Left renal pelvis (tissue), 4 donors: Measurements from ENCODE around the gene CXCL13. TPM values are rescaled to one million over a fixed set of nuclear protein-coding genes. Genes with fewer than 3 reads are reported as not detected.
"Not testable (repeated sequence)": the region's sequence is repeated elsewhere in the genome, so short reads cannot be mapped to it uniquely, and the experiment has no call there.

Experiments
- DNase-seq, 4 donors: peaks; one replicate each; pipeline ENCODE4 v3.0.0-alpha.2; 2013; ENCODE audit warnings: low read depth in 4 of 4, low spot score in 3 of 4
- polyA plus RNA-seq, 4 donors: library from polyadenylated mRNA; unstranded; fragments of 120-200 nt; gene quantifications; one replicate each; pipeline ENCODE4 v1.2.1, GENCODE V29; 2013; ENCODE audit not compliant: insufficient read length in 4 of 4

The CXCL13 gene
- under 1 TPM; 0.54 to 0.72 (median 0.61) TPM for polyA plus RNA-seq

GRCh38 chr4:77605210-77605902, at the start of gene CXCL13:
CXCL13 (plus strand) TSS chr4:77605820; CDS start chr4:77605866, 46 bp downstream.
- no peak for DNase-seq

DNA sequence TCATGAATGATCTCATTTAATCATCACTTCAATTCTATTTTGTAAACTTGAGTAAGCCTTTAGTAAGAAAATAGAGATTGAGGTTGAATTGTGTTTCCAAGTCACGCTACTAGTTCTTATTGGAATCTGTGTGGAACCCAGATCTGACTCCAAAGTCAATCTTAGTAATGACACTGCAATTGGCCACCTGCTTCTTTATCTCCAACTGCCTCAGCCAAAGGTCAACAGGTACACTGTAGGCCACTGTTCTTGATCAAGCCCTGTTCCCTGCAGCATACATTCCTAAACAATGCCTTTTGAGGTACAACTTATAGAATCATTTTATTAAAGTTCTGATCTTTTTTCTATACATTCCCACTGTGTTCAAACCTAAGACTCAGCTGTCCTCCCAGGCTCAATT, 45.5 kb upstream of the CXCL13 start:
- no peak for DNase-seq

- not testable (repeated sequence) for DNase-seq
These were observed 43.9 kb upstream of the CXCL13 start for GRCh38 chr4:77561720-77562119.

DNA sequence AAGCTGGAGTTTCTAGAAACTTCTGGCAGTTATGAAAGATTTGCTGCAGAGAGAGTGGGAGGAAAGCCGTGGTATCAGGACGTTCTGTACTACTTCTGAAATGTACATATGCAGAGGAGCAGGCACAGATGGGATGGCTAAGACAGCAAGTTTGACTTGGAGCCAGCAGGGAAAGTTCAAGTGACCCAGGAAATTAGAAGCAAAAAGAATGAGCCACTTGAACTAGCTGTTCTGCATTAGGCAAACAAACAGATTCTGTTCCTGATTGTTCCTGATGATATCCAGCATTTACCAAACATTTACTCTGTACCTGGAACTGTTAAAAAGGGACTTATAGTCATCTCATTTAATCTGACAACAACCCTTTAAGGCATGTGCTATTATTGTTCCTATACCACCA, 41.4 kb upstream of the CXCL13 start:
- no peak for DNase-seq

DNA sequence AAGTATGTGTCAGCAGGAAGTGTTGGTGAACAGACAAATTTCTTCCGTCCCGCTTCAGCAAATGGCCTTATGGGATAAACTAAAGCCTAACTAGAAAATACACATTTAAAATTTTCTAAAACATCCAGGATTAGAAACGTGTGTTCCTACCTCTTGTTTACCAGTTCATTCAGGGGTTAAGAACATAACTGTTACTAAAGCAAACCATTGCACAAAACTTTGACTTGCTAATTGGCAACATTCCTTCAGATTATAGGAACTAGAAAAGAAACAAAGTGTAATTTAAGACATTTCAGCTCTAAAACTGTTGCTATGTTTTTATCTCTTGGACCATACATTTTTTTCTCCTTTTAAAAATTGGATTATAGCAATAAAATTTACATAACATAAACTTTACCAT, 39.5 kb upstream of the CXCL13 start:
- DNase-seq = no peak

GRCh38 chr4:77567549-77567948, 38.1 kb upstream of the CXCL13 start:
- DNase-seq = no peak

DNA sequence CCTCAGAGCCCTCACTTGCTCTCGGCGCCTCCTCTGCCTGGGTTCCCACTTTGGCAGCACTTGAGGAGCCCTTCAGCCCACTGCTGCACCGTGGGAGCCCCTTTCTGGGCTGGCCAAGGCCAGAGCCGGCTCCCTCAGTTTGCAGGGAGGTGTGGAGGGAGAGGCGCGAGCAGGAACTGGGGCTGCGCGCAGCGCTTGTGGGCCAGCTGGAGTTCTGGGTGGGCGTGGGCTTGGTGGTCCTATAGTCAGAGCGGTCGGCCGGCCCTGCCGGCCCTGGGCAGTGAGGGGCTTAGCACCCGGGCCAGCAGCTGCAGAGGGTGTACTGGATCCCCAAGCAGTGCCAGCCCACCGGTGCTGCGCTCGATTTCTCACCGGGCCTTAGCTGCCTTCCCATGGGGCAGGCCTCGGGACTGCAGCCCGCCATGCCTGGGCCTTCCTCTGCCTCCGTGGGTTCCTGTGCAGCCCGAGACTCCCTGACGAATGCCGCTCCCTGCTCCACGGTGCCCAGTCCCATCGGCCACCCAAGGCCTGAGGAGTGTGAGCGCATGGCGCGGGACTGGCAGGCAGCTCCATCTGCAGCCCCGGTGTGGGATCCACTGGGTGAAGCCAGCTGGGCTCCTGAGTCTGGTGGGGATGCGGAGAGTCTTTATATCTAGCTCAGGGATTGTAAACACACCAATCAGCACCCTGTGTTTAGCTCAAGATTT, 35.0 kb upstream of the CXCL13 start:
- not testable (repeated sequence) for DNase-seq

DNA sequence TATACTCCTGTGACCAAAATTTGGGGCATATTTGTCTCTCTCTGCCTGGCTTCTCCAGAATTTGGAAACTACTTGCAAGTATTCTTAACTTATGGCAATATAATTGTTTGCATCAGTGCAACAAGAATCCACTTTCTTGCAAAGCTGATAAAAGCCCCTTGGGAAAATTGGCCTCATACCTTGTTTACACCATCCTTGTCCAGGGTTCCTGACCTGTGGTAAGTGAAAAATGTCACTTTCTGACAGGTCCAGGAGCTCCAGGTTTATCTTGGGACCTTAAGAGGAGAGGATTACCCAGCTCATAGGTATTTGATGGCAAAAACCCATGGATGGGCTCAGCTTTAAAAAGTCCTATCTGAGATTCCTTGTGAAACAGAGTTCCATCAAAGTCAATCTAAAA, 29.3 kb upstream of the CXCL13 start:
- DNase-seq = no peak

GRCh38 chr4:77578145-77578544, 27.5 kb upstream of the CXCL13 start:
- DNase-seq = no peak

GRCh38 chr4:77579406-77580076, 26.1 kb upstream of the CXCL13 start:
- DNase-seq = no peak

DNA sequence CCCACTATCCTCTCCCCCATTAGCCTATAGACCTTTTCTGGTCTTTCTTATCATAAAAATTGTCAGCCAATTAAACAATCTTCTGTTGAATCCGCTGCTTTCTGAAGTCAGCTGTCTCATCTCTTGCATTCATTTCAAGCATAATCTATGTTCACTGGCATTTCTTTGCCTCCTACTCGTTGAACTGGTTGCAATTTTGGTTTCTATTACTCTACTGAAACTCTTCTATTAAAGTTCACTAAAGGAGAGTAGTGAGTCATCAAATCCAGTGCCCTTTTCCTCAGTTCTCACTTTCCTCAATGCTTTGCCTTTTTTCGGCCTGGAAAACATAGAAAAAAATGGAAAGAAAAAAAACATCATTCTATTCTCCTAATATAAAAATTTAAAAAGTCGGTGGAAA, 23.9 kb upstream of the CXCL13 start:
- no peak for DNase-seq

DNA sequence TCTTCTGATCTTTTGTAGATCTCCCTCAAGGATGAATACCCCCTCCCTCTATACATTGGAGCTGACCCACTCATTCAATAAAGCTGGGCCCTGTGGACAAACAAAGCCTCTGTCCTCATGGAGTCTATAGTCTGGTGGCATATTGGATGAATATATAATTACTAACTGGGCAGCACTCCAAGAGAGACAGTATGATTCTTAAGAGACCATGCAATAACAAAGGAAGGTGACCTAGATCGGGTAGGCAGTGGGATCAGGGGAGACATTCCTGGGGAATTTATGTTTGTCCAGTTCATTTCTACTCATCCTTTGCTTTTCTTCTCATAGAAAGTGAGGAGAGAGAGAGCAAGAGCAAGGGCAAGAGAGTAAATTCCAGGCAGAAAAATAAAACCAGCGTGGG, 23.5 kb upstream of the CXCL13 start:
- no peak for DNase-seq

GRCh38 chr4:77582711-77583110, 22.9 kb upstream of the CXCL13 start:
- no peak for DNase-seq

- DNase-seq = no peak
These were observed 18.7 kb upstream of the CXCL13 start for GRCh38 chr4:77586951-77587383.

GRCh38 chr4:77590482-77590881, 15.1 kb upstream of the CXCL13 start:
- DNase-seq = no peak

DNA sequence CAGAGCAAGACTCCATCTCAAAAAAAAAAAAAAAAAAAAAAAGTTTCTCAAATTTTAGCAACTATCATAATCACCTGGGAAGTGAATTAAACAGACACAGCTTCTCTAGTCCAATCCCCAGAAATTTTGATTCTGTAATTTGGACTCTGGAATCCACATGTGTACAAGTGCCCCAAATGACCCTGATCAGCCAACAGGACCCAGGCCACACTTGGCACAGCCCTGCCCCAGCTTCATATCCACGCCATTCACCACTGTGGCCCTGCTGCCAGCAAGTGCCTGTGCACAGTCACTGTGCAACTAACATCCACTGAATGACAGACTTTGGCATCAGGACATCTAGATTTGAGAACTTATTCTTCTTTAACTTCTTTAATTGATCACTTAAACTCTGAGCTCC, 14.1 kb upstream of the CXCL13 start:
- no peak for DNase-seq

DNA sequence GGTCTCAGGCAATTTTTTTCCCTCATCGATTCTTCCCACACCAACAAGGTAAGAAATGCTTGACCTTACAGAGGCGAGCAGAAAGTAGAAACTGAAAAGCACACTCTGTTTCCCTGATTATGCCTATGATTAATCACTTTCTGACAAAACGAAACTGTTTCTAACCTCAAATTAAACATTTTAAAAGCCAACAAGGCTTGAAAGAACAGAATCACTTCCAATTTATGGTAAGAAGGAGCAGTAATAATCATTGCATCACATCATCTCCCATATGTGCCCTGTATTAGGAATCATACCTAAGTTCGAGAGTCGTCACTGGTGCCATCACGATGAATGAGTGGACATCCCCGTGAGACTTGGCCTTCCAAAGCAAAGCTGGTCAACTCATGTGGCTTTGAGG, 12.5 kb upstream of the CXCL13 start:
- DNase-seq = no peak

DNA sequence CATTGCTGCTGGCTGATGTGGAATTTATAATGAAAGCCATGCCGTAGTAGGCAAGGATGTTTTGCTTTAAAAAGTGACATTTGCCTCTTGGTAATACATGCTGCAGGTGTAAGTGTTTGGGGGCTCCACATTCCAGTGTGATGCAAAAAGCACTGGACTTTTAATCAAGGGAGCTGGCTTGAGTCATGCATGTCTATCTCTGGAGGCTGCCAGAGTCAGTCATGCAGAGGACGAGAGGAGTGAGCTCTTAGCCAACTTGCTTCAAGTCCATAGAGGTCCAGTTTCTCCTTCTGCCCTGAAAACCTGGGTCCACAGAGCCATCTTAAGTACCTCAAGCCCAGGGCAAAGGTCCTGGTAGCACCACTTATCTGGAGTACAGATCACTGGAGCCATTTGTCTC, 11.6 kb upstream of the CXCL13 start:
- DNase-seq = no peak

GRCh38 chr4:77595364-77595973, 10.2 kb upstream of the CXCL13 start:
- DNase-seq = no peak

GRCh38 chr4:77599378-77599777, 6.2 kb upstream of the CXCL13 start:
- DNase-seq = no peak
